GM12891 (cell line): ENCODE data around the gene KRT8.

Source experiments
- PAX5 ChIP-seq: IDR thresholded peaks from 2 replicates; pipeline ENCODE4 v1.6.1; 2011; ENCODE audit warnings: low read length, moderate library complexity, mild to moderate bottlenecking; ENCODE audit not compliant: insufficient read depth, severe bottlenecking
- POLR2A ChIP-seq: IDR thresholded peaks from 2 replicates; pipeline ENCODE4 v1.6.1; 2011; ENCODE audit warnings: low read depth, low read length, control low read depth
- POLR2AphosphoS5 ChIP-seq: IDR thresholded peaks from 2 replicates; pipeline ENCODE4 v1.6.1; 2011; ENCODE audit warnings: low read depth, low read length, control low read depth
- POU2F2 ChIP-seq: IDR thresholded peaks from 2 replicates; pipeline ENCODE4 v1.6.1; 2011; ENCODE audit warnings: low read depth, mild to moderate bottlenecking, control low read depth, low read length, moderate library complexity
- SPI1 ChIP-seq: IDR thresholded peaks from 2 replicates; pipeline ENCODE4 v1.6.1; 2011; ENCODE audit warnings: low read depth, low read length, control low read depth
- TAF1 ChIP-seq: IDR thresholded peaks from 2 replicates; pipeline ENCODE4 v1.6.1; 2011; ENCODE audit warnings: low read depth, low read length, control low read depth

DNA sequence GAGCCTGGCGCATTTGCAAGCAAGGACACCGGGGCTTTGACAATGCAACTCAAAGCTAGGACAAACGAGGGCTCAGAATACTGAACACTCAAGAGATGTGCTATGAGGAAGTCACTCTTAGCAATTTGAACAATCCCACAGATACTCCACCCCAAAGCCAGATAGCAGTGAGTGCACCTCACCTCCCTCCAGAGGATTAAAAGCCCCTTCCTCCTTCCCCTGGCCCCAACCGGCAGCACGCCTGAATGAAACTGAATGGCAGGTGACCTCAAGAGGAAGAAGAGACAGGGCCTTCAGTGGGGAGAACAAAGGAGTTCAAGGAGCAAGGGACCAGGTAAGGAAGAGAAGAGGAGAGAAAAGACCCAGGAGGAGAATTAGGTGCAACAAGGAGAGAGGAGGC lies 54.2 kb downstream of the KRT8 start:
- TF ChIP-seq POLR2AphosphoS5 (no peak), TAF1 (no peak), POU2F2 (no peak), POLR2A (no peak), SPI1 (no peak), PAX5 (no peak)
